Measurements from ENCODE around the gene CADPS. TPM values are rescaled to one million over a fixed set of nuclear protein-coding genes. Genes with fewer than 3 reads are reported as not detected.

CADPS gene
- total RNA-seq, 1 experiment from 2014 or later, result not detected

DNA sequence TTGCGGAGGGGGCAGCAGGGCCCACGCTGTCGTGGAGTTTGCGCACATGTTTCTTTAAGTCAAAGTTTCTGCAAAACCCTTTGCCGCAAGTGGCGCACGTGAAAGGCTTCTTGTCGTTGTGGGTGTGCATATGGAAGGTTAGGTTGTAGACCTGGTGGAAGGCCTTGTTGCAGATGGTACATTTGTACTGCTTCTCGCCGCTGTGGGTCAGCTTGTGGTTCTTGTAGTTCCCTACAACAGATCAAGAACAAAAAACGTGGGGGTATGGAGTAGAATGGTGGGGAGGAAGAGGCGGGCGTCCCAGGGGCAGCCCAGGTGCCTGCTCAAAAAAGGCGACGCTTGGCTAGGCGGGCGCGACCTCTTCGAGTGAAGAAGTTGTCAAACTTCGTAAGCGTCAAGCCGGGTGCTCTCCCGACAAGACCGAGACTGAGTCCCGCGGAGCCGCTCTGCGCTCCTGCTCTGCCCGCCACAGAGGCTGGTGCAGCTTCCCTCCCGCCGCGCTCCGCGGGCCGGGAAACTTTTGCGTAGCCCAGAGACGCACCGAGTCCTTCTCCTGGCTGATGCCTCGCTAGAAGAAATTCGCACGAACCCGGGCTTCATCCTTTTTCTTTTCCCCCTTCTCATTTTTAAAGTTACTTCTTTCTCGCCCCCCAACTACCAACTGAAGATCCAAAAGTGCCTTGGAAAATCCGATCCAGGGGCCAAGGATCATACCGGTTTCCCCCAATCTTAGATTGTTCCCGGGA, 504.9 kb downstream of the CADPS start:
- no peak overlapping the region for H3K4me3 ChIP-seq
- intact Hi-C loops (cut with micrococcal nuclease; ENCODE audit: unreplicated experiment), result no loop called here
- no peak for DNase-seq
- no peaks in the 10 kb centered on the region for H3F3A ChIP-seq (ENCODE audit: insufficient read depth, low read depth)
- H3K27me3 ChIP-seq (ENCODE audit: insufficient read depth, low read depth), result peaks cover 6% of the 10 kb centered on the region; the same call in 1 of the 2 replicates
- H3K4me1 ChIP-seq (replicated peaks; ENCODE audit: insufficient read depth), result no peaks in the 10 kb centered on the region
- no peak for TF ChIP-seq EZH2 (IDR thresholded peaks at IDR 0.05; ENCODE audit: low read depth)
- TF ChIP-seq, protein P1, sequence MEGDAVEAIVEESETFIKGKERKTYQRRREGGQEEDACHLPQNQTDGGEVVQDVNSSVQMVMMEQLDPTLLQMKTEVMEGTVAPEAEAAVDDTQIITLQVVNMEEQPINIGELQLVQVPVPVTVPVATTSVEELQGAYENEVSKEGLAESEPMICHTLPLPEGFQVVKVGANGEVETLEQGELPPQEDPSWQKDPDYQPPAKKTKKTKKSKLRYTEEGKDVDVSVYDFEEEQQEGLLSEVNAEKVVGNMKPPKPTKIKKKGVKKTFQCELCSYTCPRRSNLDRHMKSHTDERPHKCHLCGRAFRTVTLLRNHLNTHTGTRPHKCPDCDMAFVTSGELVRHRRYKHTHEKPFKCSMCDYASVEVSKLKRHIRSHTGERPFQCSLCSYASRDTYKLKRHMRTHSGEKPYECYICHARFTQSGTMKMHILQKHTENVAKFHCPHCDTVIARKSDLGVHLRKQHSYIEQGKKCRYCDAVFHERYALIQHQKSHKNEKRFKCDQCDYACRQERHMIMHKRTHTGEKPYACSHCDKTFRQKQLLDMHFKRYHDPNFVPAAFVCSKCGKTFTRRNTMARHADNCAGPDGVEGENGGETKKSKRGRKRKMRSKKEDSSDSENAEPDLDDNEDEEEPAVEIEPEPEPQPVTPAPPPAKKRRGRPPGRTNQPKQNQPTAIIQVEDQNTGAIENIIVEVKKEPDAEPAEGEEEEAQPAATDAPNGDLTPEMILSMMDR (conservative IDR thresholded peaks at IDR 0.05), result no peak
- no peaks in the 10 kb centered on the region for H3K79me2 ChIP-seq (ENCODE audit: low read depth)
- H3K36me3 ChIP-seq (ENCODE audit: low read depth), result no peaks in the 10 kb centered on the region
- ChIA-PET CTCF (no interaction called here), POLR2A (ENCODE audit: unreplicated experiment) (no interaction called here)
- no peaks in the 10 kb centered on the region for H3K9me2 ChIP-seq (ENCODE audit: insufficient read depth)
- H3K4me2 ChIP-seq, result no peak overlapping the region
- no peak overlapping the region for H3K27ac ChIP-seq
- H3K9me3 ChIP-seq (ENCODE audit: insufficient read depth, low read depth), result no peaks in the 10 kb centered on the region
- no peaks in the 10 kb centered on the region for H4K20me1 ChIP-seq (ENCODE audit: insufficient read depth)
- BruUV-seq (replicated peaks), result no TSS peak
- H2AFZ ChIP-seq, result no peak overlapping the region

DNA sequence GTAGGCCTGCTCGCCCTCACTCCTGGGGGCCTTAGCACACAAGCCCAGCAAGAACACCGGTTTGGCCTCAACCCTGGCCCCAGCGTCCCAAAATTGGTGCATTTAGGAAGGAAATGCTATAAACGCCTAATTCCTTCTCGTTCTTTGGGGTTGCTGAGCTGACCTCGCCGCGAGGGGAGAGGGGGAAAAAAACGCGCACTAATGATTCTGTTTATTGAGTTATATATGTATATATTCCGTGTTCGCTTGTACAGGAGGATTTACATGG, 505.8 kb downstream of the CADPS start:
- BruUV-seq (replicated peaks), result no TSS peak
- Histone ChIP-seq H3K36me3 (ENCODE audit: low read depth) (no peaks in the 10 kb centered on the region), H3K27me3 (ENCODE audit: insufficient read depth, low read depth) (peaks cover 7% of the 10 kb centered on the region; the same call in 1 of the 2 replicates), H3K27ac (no peak overlapping the region), H3K4me1 (replicated peaks; ENCODE audit: insufficient read depth) (no peaks in the 10 kb centered on the region), H3F3A (ENCODE audit: insufficient read depth, low read depth) (no peaks in the 10 kb centered on the region), H3K4me3 (no peak overlapping the region), H2AFZ (no peak overlapping the region), H3K9me2 (ENCODE audit: insufficient read depth) (no peaks in the 10 kb centered on the region), H3K79me2 (ENCODE audit: low read depth) (no peaks in the 10 kb centered on the region), H3K4me2 (no peak overlapping the region), H3K9me3 (ENCODE audit: insufficient read depth, low read depth) (no peaks in the 10 kb centered on the region), H4K20me1 (ENCODE audit: insufficient read depth) (no peaks in the 10 kb centered on the region)
- no peak for DNase-seq
- TF ChIP-seq EZH2 (IDR thresholded peaks at IDR 0.05; ENCODE audit: low read depth), result no peak
- TF ChIP-seq, protein P1 (conservative IDR thresholded peaks at IDR 0.05), result no peak
- CTCF ChIA-PET, result no interaction called here
- POLR2A ChIA-PET (ENCODE audit: unreplicated experiment), result no interaction called here
- intact Hi-C loops (cut with micrococcal nuclease; ENCODE audit: unreplicated experiment), result no loop called here

DNA sequence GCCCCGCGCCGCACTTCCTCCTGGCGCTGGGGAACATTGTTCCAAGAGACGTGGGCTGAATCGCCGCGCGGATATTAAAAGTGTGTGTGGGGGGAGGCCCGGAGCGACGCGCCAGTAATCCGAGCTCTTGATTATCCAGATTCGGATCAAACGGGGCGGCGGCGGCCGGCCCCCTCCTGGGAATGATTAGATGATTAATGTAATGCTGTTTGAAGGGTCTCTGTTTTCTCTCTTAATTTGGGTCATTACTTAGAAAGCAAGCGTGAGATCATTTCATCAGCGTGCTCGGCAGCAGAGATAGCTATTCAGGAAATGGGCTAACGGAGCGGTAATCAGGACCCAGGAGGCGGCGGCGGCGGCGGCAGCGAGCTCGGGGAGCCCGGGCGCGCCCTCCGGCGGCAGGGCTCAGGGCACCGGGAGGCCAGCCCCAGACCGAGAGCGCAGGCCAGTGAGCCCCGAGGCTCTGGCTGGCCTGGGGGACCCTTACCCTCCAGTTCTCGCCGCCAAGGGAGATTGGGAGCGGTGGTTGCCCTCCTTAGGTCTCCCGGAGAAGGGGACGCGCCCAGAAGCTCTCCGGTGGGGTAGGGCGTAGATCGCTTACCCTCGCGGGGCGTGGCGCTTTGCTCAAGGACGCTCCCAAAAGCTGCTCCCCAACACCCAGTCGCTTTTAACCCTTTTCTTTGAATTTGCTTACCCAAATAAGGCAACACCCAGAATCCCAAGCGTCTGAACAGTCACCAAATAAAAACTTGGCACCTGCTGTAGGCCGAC, 506.3 kb downstream of the CADPS start:
- Histone ChIP-seq H3K27ac (no peak overlapping the region), H4K20me1 (ENCODE audit: insufficient read depth) (no peaks in the 10 kb centered on the region), H2AFZ (no peak overlapping the region), H3K4me3 (no peak overlapping the region), H3F3A (ENCODE audit: insufficient read depth, low read depth) (no peaks in the 10 kb centered on the region), H3K79me2 (ENCODE audit: low read depth) (no peaks in the 10 kb centered on the region), H3K36me3 (ENCODE audit: low read depth) (no peaks in the 10 kb centered on the region), H3K4me2 (no peak overlapping the region), H3K9me3 (ENCODE audit: insufficient read depth, low read depth) (no peaks in the 10 kb centered on the region), H3K4me1 (replicated peaks; ENCODE audit: insufficient read depth) (no peaks in the 10 kb centered on the region), H3K27me3 (ENCODE audit: insufficient read depth, low read depth) (peaks cover 7% of the 10 kb centered on the region; the same call in 1 of the 2 replicates), H3K9me2 (ENCODE audit: insufficient read depth) (no peaks in the 10 kb centered on the region)
- BruUV-seq (replicated peaks), result no TSS peak
- TF ChIP-seq, protein P1 (conservative IDR thresholded peaks at IDR 0.05), result no peak
- TF ChIP-seq EZH2 (IDR thresholded peaks at IDR 0.05; ENCODE audit: low read depth), result no peak
- DNase-seq, result no peak
- POLR2A ChIA-PET (ENCODE audit: unreplicated experiment), result no interaction called here
- CTCF ChIA-PET, result no interaction called here
- intact Hi-C loops (cut with micrococcal nuclease; ENCODE audit: unreplicated experiment), result no loop called here

All from PC-9 (cell line).